K562 (cell line): ENCODE data around the gene TCF15.

Source experiments
- BRF2 ChIP-seq: IDR thresholded peaks from 3 replicates; pipeline ENCODE4 v1.6.1; 2011; ENCODE audit warnings: borderline replicate concordance, mild to moderate bottlenecking; ENCODE audit not compliant: insufficient read length, insufficient read depth
- CHD4 ChIP-seq: fragments of 200-600 bp; sonication (generic); IDR thresholded peaks from 3 replicates; pipeline ENCODE4 v1.6.1; 2012; ENCODE audit warnings: low read depth, mild to moderate bottlenecking, mixed read lengths, low read length, inconsistent platforms; ENCODE audit not compliant: insufficient read depth, insufficient replicate concordance, poor library complexity, severe bottlenecking
- CTCF ChIP-seq, 3 experiments: IDR thresholded peaks in 2 of 3; conservative IDR thresholded peaks in 1 of 3; 2 replicates each; pipeline ENCODE4 v1.5.1; 2011 to 2012; ENCODE audit warnings: low read length in 3 of 3, mild to moderate bottlenecking in 3 of 3, control low read depth in 2 of 3, improper control_type of control experiment in 1 of 3, inconsistent platforms in 1 of 3, low read depth in 1 of 3, mixed read lengths in 1 of 3, moderate library complexity in 1 of 3; ENCODE audit not compliant: insufficient read depth in 2 of 3
- JUND ChIP-seq, 2 experiments: IDR thresholded peaks; 2 replicates in 1 of 2; 3 replicates in 1 of 2; pipeline ENCODE4 v1.6.1; 2011; ENCODE audit warnings: borderline replicate concordance in 2 of 2, low read depth in 2 of 2, low read length in 2 of 2, improper control_type of control experiment in 1 of 2, missing biosample characterization in 1 of 2, missing genetic modification characterization in 1 of 2, missing genetic modification reagents in 1 of 2
- MXI1 ChIP-seq: IDR thresholded peaks from 2 replicates; pipeline ENCODE4 v1.6.1; 2011; ENCODE audit warnings: low read depth, mild to moderate bottlenecking, improper control_type of control experiment, low read length
- NFYB ChIP-seq: IDR thresholded peaks from 2 replicates; pipeline ENCODE4 v1.6.1; 2011; ENCODE audit warnings: mild to moderate bottlenecking, moderate library complexity; ENCODE audit not compliant: insufficient read length; ENCODE audit errors: extremely low read depth
- POLR2A ChIP-seq: fragments of 450-650 bp; conservative IDR thresholded peaks from 2 replicates; pipeline ENCODE4 v1.6.1; 2016
- REST ChIP-seq, 2 experiments: fragments of 450-650 bp; formaldehyde crosslinking in 1 of 2; IDR thresholded peaks; 2 replicates each; pipeline versions ENCODE4 v1.4.0 to v1.6.1; 2014 to 2020; ENCODE audit warnings: mild to moderate bottlenecking in 2 of 2, borderline replicate concordance in 1 of 2, low read depth in 1 of 2
- U2AF2 ChIP-seq: fragments of 200-400 bp; formaldehyde crosslinking; optimal IDR thresholded peaks from 2 replicates; pipeline ENCODE3; 2017; ENCODE audit warnings: low read depth, mild to moderate bottlenecking, low read length
- ZNF217 ChIP-seq: sonication (generic); formaldehyde crosslinking; IDR thresholded peaks from 2 replicates; pipeline ENCODE4 v1.8.0; 2022; ENCODE audit warnings: mild to moderate bottlenecking, missing genetic modification reagents
- ZNF79 ChIP-seq: fragments of 250-450 bp; sonication (Bioruptor Pico); IDR thresholded peaks from 2 replicates; pipeline ENCODE4 v1.4.0; 2020; ENCODE audit warnings: low read depth, mild to moderate bottlenecking, moderate library complexity
- TF ChIP-seq, protein P1 (sequence below): fragments of 250-450 bp; sonication (Bioruptor Pico); IDR thresholded peaks from 2 replicates; pipeline ENCODE4 v1.5.0; 2021
- TF ChIP-seq, protein P2 (sequence below): fragments of 450-650 bp; conservative IDR thresholded peaks from 2 replicates; pipeline ENCODE4 v1.6.1; 2016; ENCODE audit warnings: missing genetic modification characterization, low read depth, mild to moderate bottlenecking, missing compliant biosample characterization, moderate library complexity

GRCh38 chr20:650281-650680 is 40.2 kb upstream of the TCF15 start:
- TF ChIP-seq JUND (IDR thresholded peaks at IDR 0.05; ENCODE audit: borderline replicate concordance, low read depth, low read length) (no peak), JUND (tag; IDR thresholded peaks at IDR 0.05; ENCODE audit: borderline replicate concordance, low read depth, low read length) (no peak), BRF2 (no peak), ZNF217 (CRISPR knock-in tag) (no peak), POLR2A (no peak), REST (IDR thresholded peaks at IDR 0.05; ENCODE audit: borderline replicate concordance) (no peak), REST (CRISPR knock-in tag; IDR thresholded peaks at IDR 0.05; ENCODE audit: low read depth) (no peak), NFYB (no peak), CHD4 (no peak), U2AF2 (no peak), CTCF (IDR thresholded peaks at IDR 0.05 in 2 of 3, conservative IDR thresholded peaks at IDR 0.05 in 1 of 3; ENCODE audit: insufficient read depth in 2 of 3, low read depth in 1 of 3, low read length in 3 of 3) (no peak), MXI1 (no peak), ZNF79 (no peak)
- TF ChIP-seq, protein P1, sequence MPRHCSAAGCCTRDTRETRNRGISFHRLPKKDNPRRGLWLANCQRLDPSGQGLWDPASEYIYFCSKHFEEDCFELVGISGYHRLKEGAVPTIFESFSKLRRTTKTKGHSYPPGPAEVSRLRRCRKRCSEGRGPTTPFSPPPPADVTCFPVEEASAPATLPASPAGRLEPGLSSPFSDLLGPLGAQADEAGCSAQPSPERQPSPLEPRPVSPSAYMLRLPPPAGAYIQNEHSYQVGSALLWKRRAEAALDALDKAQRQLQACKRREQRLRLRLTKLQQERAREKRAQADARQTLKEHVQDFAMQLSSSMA = no peak
- TF ChIP-seq, protein P2, sequence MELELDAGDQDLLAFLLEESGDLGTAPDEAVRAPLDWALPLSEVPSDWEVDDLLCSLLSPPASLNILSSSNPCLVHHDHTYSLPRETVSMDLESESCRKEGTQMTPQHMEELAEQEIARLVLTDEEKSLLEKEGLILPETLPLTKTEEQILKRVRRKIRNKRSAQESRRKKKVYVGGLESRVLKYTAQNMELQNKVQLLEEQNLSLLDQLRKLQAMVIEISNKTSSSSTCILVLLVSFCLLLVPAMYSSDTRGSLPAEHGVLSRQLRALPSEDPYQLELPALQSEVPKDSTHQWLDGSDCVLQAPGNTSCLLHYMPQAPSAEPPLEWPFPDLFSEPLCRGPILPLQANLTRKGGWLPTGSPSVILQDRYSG (tag) = no peak
